ENCODE data around the gene MCCC2. TPM values are rescaled to one million over a fixed set of nuclear protein-coding genes. Genes with fewer than 3 reads are reported as not detected.
"Not testable (repeated sequence)": the region's sequence is repeated elsewhere in the genome, so short reads cannot be mapped to it uniquely, and the experiment has no call there.

MCCC2 gene
- total RNA-seq, 1 donor from 2014 or later: 12.9 TPM

- DNase-seq (ENCODE audit: low read depth in 2 of 2): no peak
Measured at GRCh38 chr5:71597001-71597400, 9.9 kb downstream of the MCCC2 start.

GRCh38 chr5:71600783-71601182 is 13.6 kb downstream of the MCCC2 start:
- peak; percentile 2 to 9 for DNase-seq (ENCODE audit: low read depth in 2 of 2)

- DNase-seq (ENCODE audit: low read depth in 2 of 2): peak; percentile 93 to 98
Measured at GRCh38 chr5:71601222-71602026, 14.3 kb downstream of the MCCC2 start.

GRCh38 chr5:71609916-71610315 is 22.8 kb downstream of the MCCC2 start:
- not testable (repeated sequence) for DNase-seq (ENCODE audit: low read depth in 2 of 2)

- DNase-seq (ENCODE audit: low read depth in 2 of 2): no peak
Measured at GRCh38 chr5:71615809-71616208, 28.7 kb downstream of the MCCC2 start.

GRCh38 chr5:71620630-71621029 is 33.5 kb downstream of the MCCC2 start:
- DNase-seq (ENCODE audit: low read depth in 2 of 2): no peak

GRCh38 chr5:71621268-71621667 is 34.1 kb downstream of the MCCC2 start:
- no peak for DNase-seq (ENCODE audit: low read depth in 2 of 2)

- DNase-seq (ENCODE audit: low read depth in 2 of 2): no peak
Measured at GRCh38 chr5:71621741-71622140, 34.6 kb downstream of the MCCC2 start.

- no peak for DNase-seq (ENCODE audit: low read depth in 2 of 2)
Measured at GRCh38 chr5:71623221-71623794, 36.2 kb downstream of the MCCC2 start.

GRCh38 chr5:71629950-71630349 is 42.8 kb downstream of the MCCC2 start:
- DNase-seq (ENCODE audit: low read depth in 2 of 2): no peak

GRCh38 chr5:71631070-71631469 is 43.9 kb downstream of the MCCC2 start:
- no peak for DNase-seq (ENCODE audit: low read depth in 2 of 2)

- no peak for DNase-seq (ENCODE audit: low read depth in 2 of 2)
Measured at GRCh38 chr5:71632168-71632567, 45.0 kb downstream of the MCCC2 start.

- DNase-seq (ENCODE audit: low read depth in 2 of 2): no peak
Measured at GRCh38 chr5:71633255-71634155, 46.4 kb downstream of the MCCC2 start.

GRCh38 chr5:71637133-71637532 is 50.0 kb downstream of the MCCC2 start:
- no peak for DNase-seq (ENCODE audit: low read depth in 2 of 2)

- no peak for DNase-seq (ENCODE audit: low read depth in 2 of 2)
Measured at GRCh38 chr5:71640408-71640807, 53.3 kb downstream of the MCCC2 start.

- no peak for DNase-seq (ENCODE audit: low read depth in 2 of 2)
Measured at GRCh38 chr5:71645030-71645429, 57.9 kb downstream of the MCCC2 start.

GRCh38 chr5:71650940-71651339 is 63.8 kb downstream of the MCCC2 start:
- DNase-seq (ENCODE audit: low read depth in 2 of 2): not testable (repeated sequence)

- DNase-seq (ENCODE audit: low read depth in 2 of 2): no peak
Measured at GRCh38 chr5:71651579-71651978, 64.4 kb downstream of the MCCC2 start.

- no peak for DNase-seq (ENCODE audit: low read depth in 2 of 2)
Measured at GRCh38 chr5:71652349-71652748, 65.2 kb downstream of the MCCC2 start.

- DNase-seq (ENCODE audit: low read depth in 2 of 2): peak in 1 of 2 donors; percentile 54
Measured at GRCh38 chr5:71652803-71653543, 65.8 kb downstream of the MCCC2 start.

- peak; percentile 6 to 49 for DNase-seq (ENCODE audit: low read depth in 2 of 2)
Measured at GRCh38 chr5:71658916-71659662, 71.9 kb downstream of the MCCC2 start.
